Activated T-cell treated with anti-CD3 and anti-CD28 coated beads, Interleukin-2, amount 50 U/mL, for 48 hours (primary cell): Measurements from ENCODE around the gene GRM1.

Experiments
- DNase-seq, 2 experiments: peaks; one replicate each; pipeline ENCODE4 v3.0.0-alpha.2; 2020

Gene GRM1

GRCh38 chr6:146336191-146336590, 307.3 kb downstream of the GRM1 start:
- no peak for DNase-seq

DNA sequence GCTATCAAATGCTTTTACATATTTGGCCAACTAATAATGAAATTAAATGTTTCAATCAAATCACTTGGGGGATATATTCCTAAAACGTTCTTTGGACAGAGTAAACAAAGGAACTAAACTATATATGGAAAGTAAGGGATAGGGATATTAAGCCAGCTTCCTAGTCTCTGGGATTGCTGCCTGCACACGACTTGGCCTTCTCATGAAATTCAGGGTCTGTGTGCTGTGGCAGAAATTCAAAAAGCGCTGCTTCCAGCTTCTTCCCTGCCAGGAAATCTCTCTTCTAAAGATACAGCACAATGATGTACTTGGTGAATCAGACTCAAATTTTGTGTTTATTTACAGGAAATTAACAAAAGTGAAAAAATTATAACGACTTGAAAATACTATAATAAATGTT, 308.5 kb downstream of the GRM1 start:
- DNase-seq, result no peak

- no peak for DNase-seq
Measured at GRCh38 chr6:146339716-146340115, 310.9 kb downstream of the GRM1 start.

DNA sequence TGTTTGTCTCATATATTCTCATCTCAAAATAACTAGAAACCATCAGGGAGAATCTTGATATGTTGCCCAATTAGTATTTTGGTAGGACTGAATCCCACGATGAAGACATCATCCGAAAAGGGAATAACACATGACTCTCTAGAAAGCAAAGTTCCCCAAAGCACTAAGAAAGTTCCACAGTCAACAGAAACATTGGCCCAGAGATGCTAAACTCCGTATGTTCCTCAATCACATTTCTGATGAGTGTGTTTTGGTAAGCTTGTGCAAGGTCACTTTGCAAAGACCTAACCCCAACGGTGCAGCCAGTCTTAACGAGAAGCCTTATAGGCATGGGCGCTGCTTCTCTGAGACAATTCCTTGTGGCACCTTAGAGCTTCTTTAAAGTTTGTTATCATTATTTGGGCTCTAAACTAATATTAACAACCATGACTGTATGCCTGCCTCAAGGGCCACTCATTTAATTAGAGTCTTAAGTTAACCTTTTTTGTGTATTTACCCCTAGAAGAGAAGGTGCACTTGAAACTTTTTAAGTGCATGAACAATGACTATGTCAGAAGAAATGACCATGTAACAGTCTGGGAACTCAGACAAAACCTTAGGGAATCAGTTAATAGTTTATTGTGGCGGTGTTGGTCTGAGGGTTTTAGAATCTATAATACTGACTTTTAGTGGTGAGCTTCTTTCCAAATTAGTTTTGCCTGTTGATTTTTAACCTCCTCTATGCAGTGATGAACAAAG, 312.8 kb downstream of the GRM1 start:
- DNase-seq, result no peak

- DNase-seq, result no peak
Measured at GRCh38 chr6:146345598-146345997, 316.7 kb downstream of the GRM1 start.

DNA sequence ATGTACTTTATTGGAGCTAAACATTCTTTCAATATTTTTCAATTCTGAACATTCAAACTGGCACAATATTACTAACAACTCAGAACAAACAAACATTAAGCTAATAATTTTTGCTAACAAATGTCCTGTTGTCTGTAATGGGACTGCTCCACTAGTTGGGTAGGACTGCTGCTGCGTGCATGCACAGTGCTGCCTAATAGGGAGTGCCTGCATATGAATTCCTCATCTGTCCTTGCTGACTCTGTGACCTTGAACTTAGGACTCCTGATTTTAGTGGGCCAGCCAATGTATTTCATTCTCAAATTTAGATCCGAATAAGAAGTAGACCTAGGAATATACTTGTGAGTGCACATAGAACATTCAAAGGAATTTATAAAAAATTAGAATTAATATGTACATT, 318.2 kb downstream of the GRM1 start:
- DNase-seq, result no peak

DNA sequence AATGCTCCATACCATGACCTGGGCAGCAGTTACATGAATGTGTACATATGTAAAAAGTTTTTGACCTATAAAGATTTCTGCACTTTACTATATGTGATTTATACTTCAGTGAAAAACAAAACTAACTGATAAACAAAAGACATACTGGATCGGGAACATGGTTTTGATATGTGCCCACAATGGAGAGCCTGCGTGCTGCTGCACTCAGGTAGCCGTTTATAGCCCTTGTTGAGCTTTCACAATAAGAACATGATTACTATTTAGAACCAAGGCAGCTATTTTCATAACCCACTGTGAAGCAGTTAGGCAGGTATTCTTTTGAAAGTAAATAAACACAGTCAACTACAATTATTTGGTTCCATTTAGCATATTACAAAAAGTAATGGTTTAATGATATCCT, 318.8 kb downstream of the GRM1 start:
- no peak for DNase-seq

DNA sequence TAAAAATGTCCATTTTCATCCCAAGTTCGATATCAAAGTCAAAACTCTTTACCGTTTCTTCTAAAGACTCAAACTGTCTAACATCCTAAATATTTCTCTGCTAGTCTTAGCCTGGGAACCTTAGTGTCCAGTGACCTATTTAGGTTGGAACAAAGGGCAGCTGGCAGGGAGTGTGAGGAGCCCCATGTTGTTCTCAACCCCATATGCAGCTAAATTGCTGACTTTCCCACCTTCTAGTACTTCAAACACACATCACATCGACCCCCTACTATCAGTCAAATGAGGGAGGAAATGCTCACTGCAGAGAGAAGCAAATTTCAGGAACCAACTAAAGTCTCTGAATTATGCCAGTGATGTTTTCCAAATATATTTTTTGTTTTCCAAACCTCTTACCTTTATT, 322.2 kb downstream of the GRM1 start:
- DNase-seq, result no peak

DNA sequence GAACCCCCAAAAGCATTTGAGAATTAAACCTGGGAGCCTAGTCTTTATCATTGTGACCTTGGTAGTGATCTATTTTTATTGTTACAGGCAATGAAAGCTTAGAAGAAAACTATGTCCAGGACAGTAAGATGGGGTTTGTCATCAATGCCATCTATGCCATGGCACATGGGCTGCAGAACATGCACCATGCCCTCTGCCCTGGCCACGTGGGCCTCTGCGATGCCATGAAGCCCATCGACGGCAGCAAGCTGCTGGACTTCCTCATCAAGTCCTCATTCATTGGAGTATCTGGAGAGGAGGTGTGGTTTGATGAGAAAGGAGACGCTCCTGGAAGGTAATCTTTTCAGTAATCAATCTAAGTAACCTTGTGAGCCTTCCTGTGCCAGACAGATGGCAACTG, 323.3 kb downstream of the GRM1 start:
- DNase-seq, result no peak

- no peak for DNase-seq
Measured at GRCh38 chr6:146354451-146354850, 325.6 kb downstream of the GRM1 start.

DNA sequence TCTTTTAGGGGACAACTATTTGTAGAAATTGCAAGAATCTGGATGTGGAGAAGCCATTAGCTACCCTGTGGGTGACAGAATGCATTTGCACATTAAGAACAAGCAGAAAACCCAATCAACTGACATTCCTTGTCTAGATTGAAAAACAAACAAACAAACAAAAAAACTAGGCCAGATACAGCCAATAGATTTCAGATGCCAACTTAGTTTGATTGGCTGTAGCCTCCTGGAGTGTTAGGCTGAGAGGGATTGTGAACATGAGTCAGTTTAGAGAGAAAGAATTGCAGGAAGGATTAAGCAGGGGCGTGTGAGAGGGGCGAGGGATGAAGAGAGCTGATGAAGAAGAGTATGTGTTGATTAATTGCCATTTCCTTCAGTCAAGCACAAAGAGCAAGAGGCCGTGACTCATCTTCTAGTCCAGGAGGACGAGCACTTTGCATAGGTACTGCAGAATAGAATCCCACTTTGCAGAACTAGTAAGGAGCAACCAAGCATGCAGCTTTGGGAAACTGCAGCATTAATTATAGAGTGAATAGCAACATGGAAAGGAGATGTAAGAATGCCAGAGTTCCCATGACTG, 326.7 kb downstream of the GRM1 start:
- DNase-seq, result no peak

DNA sequence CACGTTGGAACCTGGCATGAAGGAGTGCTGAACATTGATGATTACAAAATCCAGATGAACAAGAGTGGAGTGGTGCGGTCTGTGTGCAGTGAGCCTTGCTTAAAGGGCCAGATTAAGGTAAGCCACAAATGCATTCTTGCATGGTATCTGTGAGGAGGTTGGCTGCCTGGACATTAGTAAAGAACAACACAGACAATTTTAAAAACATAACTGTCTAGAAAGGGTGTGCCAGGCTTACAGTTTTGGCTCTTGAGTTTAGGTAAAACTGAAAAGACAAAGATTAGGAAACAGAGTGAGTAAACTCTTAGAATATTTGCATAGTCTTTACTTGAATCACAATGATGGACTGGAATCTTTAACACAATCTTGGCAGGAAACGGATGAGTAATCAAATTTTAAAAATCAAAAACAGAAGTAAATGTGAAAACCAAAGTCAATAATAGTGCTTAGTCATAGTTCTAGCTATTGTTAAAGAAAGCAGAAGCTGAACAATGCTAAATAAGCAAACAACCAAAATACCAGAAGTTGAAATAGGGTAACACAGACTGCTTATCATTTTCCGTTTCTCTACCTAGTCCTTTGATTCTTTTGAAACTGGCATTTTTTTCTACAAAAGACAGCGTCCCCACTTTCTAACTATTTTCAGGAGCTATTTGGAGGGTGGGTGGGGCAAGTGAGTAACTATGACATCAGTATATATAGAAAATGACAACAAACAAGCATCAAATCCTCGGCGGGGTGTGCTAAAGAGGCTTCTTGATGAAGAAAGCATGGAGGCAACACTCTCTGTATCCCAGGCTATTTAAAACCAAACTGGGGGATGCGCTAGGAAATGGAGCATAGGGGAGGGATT, 328.9 kb downstream of the GRM1 start:
- no peak for DNase-seq

DNA sequence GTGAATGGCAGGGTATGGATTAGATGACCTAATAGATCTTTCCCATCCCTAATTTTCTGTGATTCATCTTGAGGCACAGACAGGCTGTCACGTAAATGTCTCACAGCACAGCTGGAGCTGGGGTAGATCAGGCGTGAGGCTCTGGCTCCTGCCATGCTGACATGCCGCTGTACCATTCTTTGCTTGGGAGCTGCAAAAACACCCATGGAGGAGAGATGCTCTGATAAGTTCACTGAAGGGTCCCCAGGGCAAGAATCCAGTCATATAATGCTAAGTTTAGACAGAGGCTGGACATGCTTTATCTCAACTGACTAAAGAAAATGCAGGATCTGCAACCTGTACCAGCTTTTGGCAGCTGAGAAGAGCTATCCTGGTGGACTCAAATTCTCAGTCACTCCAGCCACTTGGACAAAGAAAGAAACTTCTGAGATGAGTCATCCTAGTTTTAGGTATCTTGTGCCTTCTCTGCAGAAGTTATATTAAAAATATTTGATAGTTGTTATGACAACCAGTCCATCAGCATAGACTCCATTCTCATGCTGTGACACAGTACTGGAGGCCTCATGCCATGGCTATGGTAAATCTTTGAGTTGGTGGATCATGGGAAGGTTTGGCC, 329.7 kb downstream of the GRM1 start:
- no peak for DNase-seq

GRCh38 chr6:146359131-146359530, 330.3 kb downstream of the GRM1 start:
- DNase-seq, result no peak

- no peak for DNase-seq
Measured at GRCh38 chr6:146361128-146361924, 332.5 kb downstream of the GRM1 start.

DNA sequence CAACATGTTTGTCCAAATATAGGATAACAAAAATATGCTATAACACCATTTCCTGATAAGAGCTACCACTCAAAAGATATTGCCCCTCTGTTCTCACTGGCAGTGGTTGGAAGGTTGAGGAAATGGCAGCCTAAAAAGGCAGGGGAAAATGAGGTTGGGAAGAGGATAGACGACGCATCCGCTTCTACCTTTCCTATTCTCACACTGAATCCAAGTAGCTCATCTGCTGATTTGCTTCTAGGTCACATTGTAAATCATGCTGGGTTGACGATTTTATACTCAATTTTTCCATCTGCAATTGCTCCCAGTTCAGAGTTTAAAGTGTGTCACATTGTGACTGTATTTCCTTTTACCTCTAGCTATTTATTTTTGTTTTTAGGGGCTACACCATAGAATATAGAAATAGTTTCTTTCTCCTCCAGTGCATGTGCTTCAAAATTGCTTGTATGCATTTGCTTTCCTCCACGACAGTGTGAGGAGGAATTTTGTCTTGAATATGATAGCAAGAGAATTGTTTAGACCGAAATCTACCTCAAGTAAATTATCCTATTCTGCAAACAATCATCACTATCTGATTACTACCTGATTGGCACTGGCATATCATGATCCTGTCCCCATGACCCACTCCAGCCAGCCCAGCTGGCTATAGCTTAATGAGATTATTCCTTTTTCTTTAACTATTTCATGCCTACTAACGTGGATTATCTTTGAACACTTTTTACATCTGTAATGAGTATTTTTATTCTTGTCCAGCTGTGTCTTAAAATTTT, 335.2 kb downstream of the GRM1 start:
- DNase-seq, result no peak

- no peak for DNase-seq
Measured at GRCh38 chr6:146364816-146365594, 336.1 kb downstream of the GRM1 start.

DNA sequence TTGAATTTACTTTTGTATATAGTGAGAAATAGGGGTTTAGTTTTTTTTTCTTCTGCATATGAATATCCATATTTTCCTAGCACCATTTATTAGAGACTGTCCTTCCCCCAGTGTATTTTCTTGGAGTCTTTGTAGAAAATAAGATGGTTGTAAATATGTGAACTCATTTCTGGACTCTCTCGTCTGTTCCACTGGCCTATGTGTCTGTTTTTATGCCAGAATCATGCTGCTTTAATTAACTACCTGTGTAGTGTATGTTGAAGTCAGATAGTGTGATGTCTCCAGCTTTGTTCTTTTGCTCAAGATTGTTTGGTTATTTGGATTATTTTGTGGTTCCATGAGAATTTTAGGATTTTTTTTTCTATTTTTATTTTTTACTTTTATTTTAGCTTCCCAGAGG, 338.2 kb downstream of the GRM1 start:
- no peak for DNase-seq

DNA sequence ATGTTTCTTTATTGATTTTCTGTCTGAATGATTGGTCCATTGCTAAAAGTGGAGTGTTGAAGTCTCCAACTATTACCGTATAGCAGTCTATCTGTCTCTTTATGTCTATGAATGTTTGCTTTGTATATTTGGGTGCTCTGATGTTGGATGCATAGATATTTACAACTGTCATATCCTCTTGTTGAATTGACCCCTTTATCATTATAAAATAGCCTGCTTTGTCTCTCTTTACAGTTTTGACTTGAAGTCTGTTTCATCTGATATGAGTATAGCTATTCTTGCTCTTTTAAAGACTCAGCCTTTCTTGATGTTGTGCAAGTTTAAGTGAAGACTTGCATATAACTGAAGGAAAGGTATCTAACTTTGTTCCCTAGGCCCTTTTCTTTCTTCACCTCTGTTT, 341.0 kb downstream of the GRM1 start:
- DNase-seq, result no peak

GRCh38 chr6:146381486-146381885, 352.6 kb downstream of the GRM1 start:
- DNase-seq, result no peak

GRCh38 chr6:146388736-146389364, 360.0 kb downstream of the GRM1 start:
- no peak for DNase-seq
